ENCODE results near the gene CDYL2. TPM values are rescaled to one million over a fixed set of nuclear protein-coding genes. Genes with fewer than 3 reads are reported as not detected.

The CDYL2 gene
- total RNA-seq, 2 donors from 2014 or later, result 4.8 TPM

DNA sequence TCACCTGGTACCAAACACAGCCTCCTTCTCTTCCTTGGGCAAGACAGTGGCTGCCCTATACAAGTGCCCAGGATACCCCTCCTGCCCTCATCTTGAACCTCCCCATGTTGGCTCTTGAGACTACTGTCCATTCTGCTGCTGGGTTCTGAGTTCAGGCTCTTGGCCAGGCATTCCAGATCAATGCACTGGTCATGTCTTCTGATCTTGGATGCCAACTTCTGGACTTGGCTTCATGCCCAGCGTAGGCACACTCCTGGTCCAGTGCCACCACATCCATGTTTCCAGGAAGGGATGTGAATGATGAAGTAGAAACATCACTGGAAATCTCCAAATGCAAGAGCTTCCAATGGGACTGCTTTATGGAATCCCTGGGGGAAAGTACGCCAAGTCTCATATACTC is 212.1 kb downstream of the CDYL2 start:
- Histone ChIP-seq H3K9ac (ENCODE audit: low read depth in 2 of 2, low read length in 2 of 2) (no peak overlapping the region), H3K27ac (no peak overlapping the region), H3K27me3 (no peaks in the 10 kb centered on the region), H3K9me3 (no peaks in the 10 kb centered on the region), H3K4me1 (no peaks in the 10 kb centered on the region), H3K36me3 (no peaks in the 10 kb centered on the region), H3K4me3 (no peak overlapping the region)
- DNase-seq, result no peak
- TF ChIP-seq, protein P1, sequence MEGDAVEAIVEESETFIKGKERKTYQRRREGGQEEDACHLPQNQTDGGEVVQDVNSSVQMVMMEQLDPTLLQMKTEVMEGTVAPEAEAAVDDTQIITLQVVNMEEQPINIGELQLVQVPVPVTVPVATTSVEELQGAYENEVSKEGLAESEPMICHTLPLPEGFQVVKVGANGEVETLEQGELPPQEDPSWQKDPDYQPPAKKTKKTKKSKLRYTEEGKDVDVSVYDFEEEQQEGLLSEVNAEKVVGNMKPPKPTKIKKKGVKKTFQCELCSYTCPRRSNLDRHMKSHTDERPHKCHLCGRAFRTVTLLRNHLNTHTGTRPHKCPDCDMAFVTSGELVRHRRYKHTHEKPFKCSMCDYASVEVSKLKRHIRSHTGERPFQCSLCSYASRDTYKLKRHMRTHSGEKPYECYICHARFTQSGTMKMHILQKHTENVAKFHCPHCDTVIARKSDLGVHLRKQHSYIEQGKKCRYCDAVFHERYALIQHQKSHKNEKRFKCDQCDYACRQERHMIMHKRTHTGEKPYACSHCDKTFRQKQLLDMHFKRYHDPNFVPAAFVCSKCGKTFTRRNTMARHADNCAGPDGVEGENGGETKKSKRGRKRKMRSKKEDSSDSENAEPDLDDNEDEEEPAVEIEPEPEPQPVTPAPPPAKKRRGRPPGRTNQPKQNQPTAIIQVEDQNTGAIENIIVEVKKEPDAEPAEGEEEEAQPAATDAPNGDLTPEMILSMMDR (IDR thresholded peaks at IDR 0.05), result no peak
- intact Hi-C loops (cut with DNase I), result no loop called here

DNA sequence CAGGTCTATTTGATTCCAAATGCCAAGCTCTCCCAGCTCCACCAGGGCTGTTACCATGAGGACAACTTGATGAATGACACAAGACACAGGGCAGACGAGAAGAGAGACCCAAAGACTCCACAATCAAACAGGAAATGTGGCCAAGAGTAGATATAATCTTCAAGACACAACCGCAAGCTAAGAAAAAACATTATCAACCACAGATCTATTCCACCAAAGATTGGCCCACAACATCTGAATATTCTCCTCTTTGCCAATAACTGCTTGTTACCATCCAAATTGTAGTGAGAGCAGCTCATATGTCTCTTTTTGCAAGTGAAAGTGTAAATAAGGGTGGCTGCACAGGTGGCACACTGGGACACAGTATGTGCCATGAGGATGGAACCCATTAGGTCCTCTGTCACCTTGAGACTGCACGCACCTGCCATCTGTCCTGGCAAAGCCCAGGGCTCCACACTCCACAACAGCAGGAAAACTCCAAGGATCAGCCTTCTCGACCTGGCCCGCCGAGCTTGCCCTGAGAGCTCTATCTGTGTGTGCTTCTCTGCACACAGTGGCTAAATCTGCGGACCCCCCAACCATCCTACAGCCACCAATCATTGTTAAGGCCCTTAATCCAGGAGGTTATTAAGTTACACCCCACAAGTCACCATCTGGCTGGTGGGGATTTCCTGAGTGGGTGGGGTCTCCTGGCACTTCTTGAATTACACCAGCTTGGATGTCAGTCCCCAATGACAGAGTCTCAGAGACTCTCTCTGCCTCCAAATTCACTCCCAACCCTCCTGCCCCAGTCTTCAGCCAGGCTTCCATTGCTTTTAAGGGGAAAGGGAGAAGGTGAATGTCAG is 213.1 kb downstream of the CDYL2 start:
- Histone ChIP-seq H3K9me3 (no peaks in the 10 kb centered on the region), H3K9ac (ENCODE audit: low read depth in 2 of 2, low read length in 2 of 2) (no peak overlapping the region), H3K27me3 (no peaks in the 10 kb centered on the region), H3K36me3 (no peaks in the 10 kb centered on the region), H3K4me3 (no peak overlapping the region), H3K4me1 (no peaks in the 10 kb centered on the region), H3K27ac (no peak overlapping the region)
- intact Hi-C loops (cut with DNase I), result no loop called here
- TF ChIP-seq, protein P1 (IDR thresholded peaks at IDR 0.05), result no peak
- no peak for DNase-seq

DNA sequence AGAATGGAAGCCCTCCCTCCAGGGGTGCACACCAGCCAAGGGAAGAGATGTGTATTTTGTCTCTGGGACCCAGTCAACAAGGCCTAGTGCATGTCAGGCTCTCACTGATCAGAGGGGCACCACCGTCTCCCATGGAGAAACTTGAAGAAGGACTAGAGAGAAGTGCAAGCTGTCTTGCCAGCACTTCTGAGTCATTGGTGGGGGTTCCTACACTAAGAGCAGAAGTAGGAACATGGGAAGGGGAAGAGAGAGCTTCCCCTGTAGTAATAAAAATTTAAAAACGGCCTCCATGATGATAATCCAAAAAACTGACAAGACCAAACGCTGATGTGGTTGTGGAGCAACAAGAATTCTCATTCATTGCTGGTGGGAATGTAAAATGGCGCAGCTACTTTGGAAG is 217.3 kb downstream of the CDYL2 start:
- H3K9me3 ChIP-seq, result no peaks in the 10 kb centered on the region
- H3K4me1 ChIP-seq, result no peaks in the 10 kb centered on the region
- H3K9ac ChIP-seq (ENCODE audit: low read depth in 2 of 2, low read length in 2 of 2), result no peak overlapping the region
- no peak overlapping the region for H3K27ac ChIP-seq
- no peaks in the 10 kb centered on the region for H3K36me3 ChIP-seq
- TF ChIP-seq, protein P1 (IDR thresholded peaks at IDR 0.05), result no peak
- no peaks in the 10 kb centered on the region for H3K27me3 ChIP-seq
- H3K4me3 ChIP-seq, result no peak overlapping the region
- intact Hi-C loops (cut with DNase I), result no loop called here
- no peak for DNase-seq

DNA sequence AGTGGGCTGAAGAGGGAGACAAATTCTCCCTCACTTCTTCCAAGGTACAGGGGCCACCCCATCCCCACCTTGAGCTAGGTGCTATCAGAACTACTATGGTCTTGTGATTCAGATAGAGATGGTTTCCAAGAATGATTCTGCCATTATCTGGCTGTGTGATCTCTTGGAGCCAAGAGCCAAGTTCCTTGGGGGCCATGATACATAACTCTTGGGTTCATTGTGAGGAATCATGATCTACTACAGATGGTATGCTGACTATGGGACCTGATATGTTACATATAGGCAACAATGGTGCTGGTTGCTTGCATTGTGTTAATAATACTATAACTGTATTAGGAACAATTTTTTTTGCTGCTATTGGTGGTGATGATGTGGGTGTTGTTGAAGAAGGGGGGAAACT is 217.9 kb downstream of the CDYL2 start:
- H3K27ac ChIP-seq, result no peak overlapping the region
- H3K4me3 ChIP-seq, result no peak overlapping the region
- no peaks in the 10 kb centered on the region for H3K9me3 ChIP-seq
- no peak for DNase-seq
- H3K4me1 ChIP-seq, result no peaks in the 10 kb centered on the region
- H3K27me3 ChIP-seq, result no peaks in the 10 kb centered on the region
- no peaks in the 10 kb centered on the region for H3K36me3 ChIP-seq
- TF ChIP-seq, protein P1 (IDR thresholded peaks at IDR 0.05), result no peak
- intact Hi-C loops (cut with DNase I), result no loop called here
- H3K9ac ChIP-seq (ENCODE audit: low read depth in 2 of 2, low read length in 2 of 2), result no peak overlapping the region

DNA sequence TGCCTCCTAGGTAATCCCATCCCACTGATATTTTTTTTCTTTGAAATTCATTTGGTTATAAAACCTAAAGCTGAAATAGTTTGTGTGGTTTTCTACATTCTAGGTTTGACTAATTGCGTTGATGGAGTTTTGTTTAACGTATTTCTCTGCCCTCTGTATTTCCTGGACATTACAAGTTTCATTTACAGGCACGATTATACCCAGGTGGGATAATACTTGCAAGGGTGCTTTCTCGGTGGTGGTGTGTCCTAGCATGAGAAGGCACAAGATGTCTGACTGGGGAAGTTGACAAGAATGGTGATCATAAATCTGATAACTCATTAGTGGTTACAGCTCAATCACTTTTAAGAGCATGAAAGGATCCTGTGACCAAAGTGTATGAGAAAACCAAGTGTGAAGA is 218.6 kb downstream of the CDYL2 start:
- TF ChIP-seq, protein P1 (IDR thresholded peaks at IDR 0.05), result no peak
- intact Hi-C loops (cut with DNase I), result no loop called here
- no peaks in the 10 kb centered on the region for H3K36me3 ChIP-seq

More for the DNA sequence above, 218.6 kb downstream of the CDYL2 start:
- Histone ChIP-seq H3K27me3 (no peaks in the 10 kb centered on the region), H3K9me3 (no peaks in the 10 kb centered on the region), H3K4me1 (no peaks in the 10 kb centered on the region), H3K9ac (ENCODE audit: low read depth in 2 of 2, low read length in 2 of 2) (no peak overlapping the region), H3K4me3 (no peak overlapping the region), H3K27ac (no peak overlapping the region)
- DNase-seq, result no peak
